Measurements from ENCODE around the gene ITGB5. TPM values are rescaled to one million over a fixed set of nuclear protein-coding genes. Genes with fewer than 3 reads are reported as not detected.
A peak's percentile ranks its signal among the peaks of the same experiment; 100 is the strongest.

The ITGB5 gene
- total and polyA plus RNA-seq, 4 donors: 21.0 to 126 (median 43.7) TPM

- H3K36me3 ChIP-seq (ENCODE audit: control insufficient read depth in 4 of 4, insufficient read depth in 4 of 4, low read length in 4 of 4): peaks cover 0 to 7% (median 4%) of the 10 kb centered on the region in 4 donors
- no peaks in the 10 kb centered on the region for H3K27me3 ChIP-seq (ENCODE audit: control insufficient read depth in 3 of 3, insufficient read depth in 3 of 3, low read length in 2 of 3)
- DNase-seq: no peak
- no peak for TF ChIP-seq CTCF (IDR thresholded peaks at IDR 0.05; ENCODE audit: control extremely low read depth, extremely low read depth)
- no peak overlapping the region for H3K4me3 ChIP-seq
- no peaks in the 10 kb centered on the region for H3K9me3 ChIP-seq (ENCODE audit: control insufficient read depth in 4 of 4, insufficient read depth in 3 of 4, low read length in 3 of 4)
- 84 to 87% methylated on average over 2 of the region's 2 CpGs for WGBS, 2 donors
- H3K4me1 ChIP-seq (ENCODE audit: control insufficient read depth in 5 of 5, insufficient read depth in 5 of 5, low read length in 5 of 5): peaks cover 5 to 54% (median 10%) of the 10 kb centered on the region in 5 donors
- ATAC-seq (ENCODE audit: insufficient read depth, low FRiP score): no peak
- no peak overlapping the region for H3K9ac ChIP-seq (ENCODE audit: insufficient read depth in 1 of 2, low read length in 2 of 2)
- H3K27ac ChIP-seq (ENCODE audit: low read depth in 1 of 2, low read length in 1 of 2): no peak overlapping the region
Observed at GRCh38 chr3:124847863-124848262, 39.3 kb downstream of the ITGB5 start.

- H3K9ac ChIP-seq (ENCODE audit: insufficient read depth in 1 of 2, low read length in 2 of 2): no peak overlapping the region
- H3K27ac ChIP-seq (ENCODE audit: low read depth in 1 of 2, low read length in 1 of 2): peak overlapping the region in 1 of 2 donors; percentile 45
- peaks cover 5 to 46% (median 8%) of the 10 kb centered on the region in 5 donors for H3K4me1 ChIP-seq (ENCODE audit: control insufficient read depth in 5 of 5, insufficient read depth in 5 of 5, low read length in 5 of 5)
- DNase-seq (no peak), ATAC-seq (ENCODE audit: insufficient read depth, low FRiP score) (no peak)
- H3K4me3 ChIP-seq: no peak overlapping the region
- H3K36me3 ChIP-seq (ENCODE audit: control insufficient read depth in 4 of 4, insufficient read depth in 4 of 4, low read length in 4 of 4): peaks cover 0 to 8% (median 6%) of the 10 kb centered on the region in 4 donors
- no peaks in the 10 kb centered on the region for H3K27me3 ChIP-seq (ENCODE audit: control insufficient read depth in 3 of 3, insufficient read depth in 3 of 3, low read length in 2 of 3)
- no peak for TF ChIP-seq CTCF (IDR thresholded peaks at IDR 0.05; ENCODE audit: control extremely low read depth, extremely low read depth)
- WGBS, 2 donors: 76 to 87% methylated on average over 1 of the region's 1 CpG
- H3K9me3 ChIP-seq (ENCODE audit: control insufficient read depth in 4 of 4, insufficient read depth in 3 of 4, low read length in 3 of 4): no peaks in the 10 kb centered on the region
Observed at GRCh38 chr3:124847051-124847450, 40.1 kb downstream of the ITGB5 start.

- peaks cover 0 to 38% (median 8%) of the 10 kb centered on the region in 5 donors for H3K4me1 ChIP-seq (ENCODE audit: control insufficient read depth in 5 of 5, insufficient read depth in 5 of 5, low read length in 5 of 5)
- DNase-seq: peak; percentile 23 to 66 (median 50)
- H3K9ac ChIP-seq (ENCODE audit: insufficient read depth in 1 of 2, low read length in 2 of 2): no peak overlapping the region
- TF ChIP-seq CTCF (IDR thresholded peaks at IDR 0.05; ENCODE audit: control extremely low read depth, extremely low read depth): no peak
- peaks cover 2 to 11% (median 7%) of the 10 kb centered on the region in 4 donors for H3K36me3 ChIP-seq (ENCODE audit: control insufficient read depth in 4 of 4, insufficient read depth in 4 of 4, low read length in 4 of 4)
- ATAC-seq (ENCODE audit: insufficient read depth, low FRiP score): no peak
- H3K9me3 ChIP-seq (ENCODE audit: control insufficient read depth in 4 of 4, insufficient read depth in 3 of 4, low read length in 3 of 4): no peaks in the 10 kb centered on the region
- 52 to 56% methylated on average over 2 of the region's 2 CpGs for WGBS, 2 donors
- H3K4me3 ChIP-seq: no peak overlapping the region
- peak overlapping the region; percentile 59 to 68 for H3K27ac ChIP-seq (ENCODE audit: low read depth in 1 of 2, low read length in 1 of 2)
- no peaks in the 10 kb centered on the region for H3K27me3 ChIP-seq (ENCODE audit: control insufficient read depth in 3 of 3, insufficient read depth in 3 of 3, low read length in 2 of 3)
Observed at GRCh38 chr3:124846189-124846588, 41.0 kb downstream of the ITGB5 start.

- peak; percentile 67 for ATAC-seq (ENCODE audit: insufficient read depth, low FRiP score)
- Histone ChIP-seq H3K9me3 (ENCODE audit: control insufficient read depth in 4 of 4, insufficient read depth in 3 of 4, low read length in 3 of 4) (no peaks in the 10 kb centered on the region), H3K27me3 (ENCODE audit: control insufficient read depth in 3 of 3, insufficient read depth in 3 of 3, low read length in 2 of 3) (no peaks in the 10 kb centered on the region), H3K4me1 (ENCODE audit: control insufficient read depth in 5 of 5, insufficient read depth in 5 of 5, low read length in 5 of 5) (peaks cover 0 to 30% (median 8%) of the 10 kb centered on the region in 5 donors), H3K36me3 (ENCODE audit: control insufficient read depth in 4 of 4, insufficient read depth in 4 of 4, low read length in 4 of 4) (peaks cover 5 to 13% (median 8%) of the 10 kb centered on the region in 4 donors), H3K4me3 (no peak overlapping the region), H3K9ac (ENCODE audit: insufficient read depth in 1 of 2, low read length in 2 of 2) (no peak overlapping the region), H3K27ac (ENCODE audit: low read depth in 1 of 2, low read length in 1 of 2) (peak overlapping the region; percentile 67 to 91)
- WGBS, 2 donors: 43 to 45% methylated on average over 5 of the region's 5 CpGs
- DNase-seq: peak; percentile 60 to 86 (median 78)
- TF ChIP-seq CTCF (IDR thresholded peaks at IDR 0.05; ENCODE audit: control extremely low read depth, extremely low read depth): no peak
Observed at GRCh38 chr3:124845406-124845805, 41.8 kb downstream of the ITGB5 start.

Measured in lung (tissue), 12 donors.